Muscle of back (tissue), 11 donors: ENCODE data around the gene PCP2. TPM values are rescaled to one million over a fixed set of nuclear protein-coding genes. Genes with fewer than 3 reads are reported as not detected.

Experiments
- DNase-seq, 3 donors: peaks; one replicate each; pipeline versions ENCODE4 v3.0.0 to v3.0.0-alpha.2; 2013
- polyA plus RNA-seq, 10 donors: library from polyadenylated mRNA; unstranded; fragments of 120-200 nt; gene quantifications; one replicate each; pipeline ENCODE4 v1.2.1, GENCODE V29; 2013; ENCODE audit not compliant: insufficient read length in 10 of 10

PCP2 gene
- polyA plus RNA-seq, 10 donors: 0.26 TPM; not detected in 9

DNA sequence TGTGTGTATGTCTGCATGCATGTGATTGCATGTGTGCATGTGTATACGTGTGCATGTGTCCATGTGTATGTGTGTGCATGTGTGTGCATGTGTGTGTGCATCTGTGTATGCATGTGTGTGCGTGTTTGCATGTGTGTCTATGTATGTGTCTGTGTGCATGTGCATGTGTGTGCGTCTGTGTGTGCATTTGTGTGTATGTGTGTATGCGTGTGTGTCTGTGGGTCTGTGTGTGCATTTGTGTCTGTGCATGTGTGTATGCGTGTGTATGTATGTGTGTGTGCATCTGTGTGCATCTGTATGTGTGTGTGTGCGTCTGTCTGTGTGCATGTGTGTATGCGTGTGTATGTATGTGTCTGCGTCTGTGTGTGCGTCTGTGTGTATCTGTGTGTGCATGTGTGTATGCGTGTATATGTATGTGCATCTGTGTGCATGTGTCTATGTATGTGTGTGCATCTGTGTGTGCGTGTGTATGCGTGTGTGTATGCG is 6.4 kb upstream of the PCP2 start:
- DNase-seq: no peak

DNA sequence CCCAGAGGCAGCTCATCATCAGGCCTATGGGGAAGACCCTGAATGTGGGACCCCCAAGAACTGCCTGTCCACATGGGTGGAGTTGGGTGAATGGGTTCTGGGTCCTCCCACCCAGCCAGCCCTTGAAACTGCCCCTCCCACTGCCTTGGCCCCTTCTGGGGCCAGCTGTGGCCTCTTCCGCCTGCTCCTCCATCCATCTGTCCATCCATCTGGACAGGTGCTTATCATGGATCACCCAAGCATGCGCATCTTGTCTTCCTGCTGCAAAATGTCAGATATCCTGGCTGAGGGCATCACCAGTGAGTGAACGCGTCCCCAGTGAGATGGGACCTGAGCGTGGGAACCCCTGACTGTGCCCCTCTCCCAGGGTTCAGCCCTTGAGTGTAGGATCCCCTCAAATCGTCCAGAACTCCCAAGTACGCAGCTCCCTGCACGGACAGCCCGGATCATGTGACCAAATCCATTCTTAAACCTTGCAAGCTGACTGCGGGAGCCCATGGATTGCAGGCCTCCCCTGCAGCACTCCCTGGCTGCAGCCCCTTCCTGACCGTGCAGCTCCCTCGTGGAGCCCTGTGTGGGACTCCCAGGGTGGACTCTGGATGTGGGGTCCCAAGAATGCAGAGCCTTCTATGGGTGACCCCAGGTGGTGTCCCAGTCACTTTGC is 5.4 kb upstream of the PCP2 start:
- DNase-seq: no peak

DNA sequence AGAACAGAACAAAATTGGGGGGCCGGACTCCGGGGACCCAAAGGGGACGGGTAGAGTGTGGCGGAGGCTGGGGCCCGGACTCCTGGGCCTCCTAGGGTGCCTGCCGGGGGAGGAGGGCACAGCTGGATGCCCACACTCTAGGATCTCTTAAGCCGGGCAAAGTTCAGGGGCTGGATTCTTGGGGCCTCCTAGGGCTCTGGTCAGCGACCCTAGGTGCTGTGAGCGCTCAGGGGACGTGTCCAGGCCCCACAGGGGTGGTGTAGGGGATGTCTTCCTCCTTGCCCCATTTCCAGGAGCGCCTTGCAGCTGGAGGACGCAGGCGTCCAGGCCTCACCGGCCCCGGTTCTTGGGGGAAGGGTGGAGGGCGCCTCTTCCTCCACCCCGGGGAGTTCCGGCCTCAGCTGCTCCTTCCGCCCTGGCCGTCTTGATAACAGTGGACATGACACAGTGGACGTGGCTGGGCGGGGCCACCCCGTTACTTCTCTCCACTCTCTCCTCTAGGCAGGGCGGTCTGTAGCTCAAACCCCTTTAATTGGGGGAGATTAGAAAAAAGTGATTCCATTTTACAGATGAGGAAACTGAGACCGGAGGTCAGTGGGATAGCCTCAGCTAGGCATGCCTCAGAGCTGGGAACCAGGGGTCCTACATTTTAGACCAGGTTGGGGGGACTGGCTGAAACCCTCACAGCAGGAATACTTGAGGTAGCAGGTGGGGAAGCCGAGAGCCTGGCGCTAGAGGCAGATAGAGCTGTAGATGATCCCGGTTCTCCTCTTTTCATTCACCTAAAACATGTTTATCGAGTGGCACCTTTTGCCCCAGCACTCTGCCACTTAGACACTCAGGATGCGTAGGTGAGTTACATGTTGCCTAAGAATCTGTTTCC is 4.1 kb upstream of the PCP2 start:
- peak in 1 of 3 donors; percentile 36 for DNase-seq

DNA sequence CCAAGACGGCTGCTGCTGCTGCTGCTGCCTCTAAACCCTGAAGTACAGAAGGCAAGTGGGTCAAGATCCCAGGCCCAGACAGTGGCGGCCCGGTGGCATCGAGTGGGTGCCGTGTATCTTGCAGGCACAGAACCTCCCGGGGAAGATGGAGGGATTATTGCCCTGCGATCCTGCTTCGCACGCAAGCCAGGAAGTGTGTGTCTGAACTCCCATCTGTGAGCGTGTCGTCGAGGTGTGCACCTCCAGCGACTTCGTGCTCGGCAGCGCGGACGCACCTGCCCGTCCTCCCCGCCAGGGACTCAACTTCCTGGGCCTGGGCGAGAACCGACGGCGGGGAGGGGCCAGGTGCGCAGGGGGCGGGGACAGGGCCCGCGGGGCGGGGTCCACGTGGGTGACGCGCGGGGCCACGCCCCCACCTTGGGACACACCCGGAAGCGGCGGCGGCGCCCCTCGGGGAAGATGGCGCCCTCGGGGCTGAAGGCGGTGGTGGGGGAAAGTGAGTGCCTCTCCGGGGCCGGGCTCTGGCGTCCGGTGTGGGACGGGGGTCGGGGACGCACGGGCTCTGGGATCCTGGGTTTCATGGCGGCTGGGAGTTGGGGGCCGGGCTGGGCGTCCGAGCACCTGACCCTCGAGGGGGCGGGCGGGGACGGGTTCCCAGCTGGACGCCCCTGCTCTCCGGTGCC is 3.3 kb upstream of the PCP2 start, which contains the start of gene STXBP2:
STXBP2 (plus strand) TSS at position 420 of the 683 bp plus-strand sequence; CDS start at position 460, 40 bp downstream.
- DNase-seq: peak in 1 of 3 donors; percentile 37

DNA sequence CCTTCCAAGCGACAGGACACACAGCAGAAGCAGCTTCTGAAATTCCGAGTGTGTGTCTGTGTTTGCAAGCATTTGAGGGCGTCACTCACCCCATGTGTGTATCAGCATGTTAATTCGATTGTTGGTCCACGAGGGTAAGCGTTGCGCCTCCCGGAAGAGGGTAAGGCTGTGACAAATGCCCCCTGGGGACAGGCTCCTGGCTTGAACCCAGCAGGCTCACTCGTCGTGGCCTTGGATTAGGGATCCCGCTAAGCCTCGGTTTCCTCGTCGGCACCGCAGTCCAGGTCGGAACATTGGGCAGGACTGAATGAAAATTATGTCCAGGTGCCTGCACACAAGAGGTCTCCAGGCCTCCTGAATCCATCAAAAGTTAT is 2.8 kb upstream of the PCP2 start:
- no peak for DNase-seq

DNA sequence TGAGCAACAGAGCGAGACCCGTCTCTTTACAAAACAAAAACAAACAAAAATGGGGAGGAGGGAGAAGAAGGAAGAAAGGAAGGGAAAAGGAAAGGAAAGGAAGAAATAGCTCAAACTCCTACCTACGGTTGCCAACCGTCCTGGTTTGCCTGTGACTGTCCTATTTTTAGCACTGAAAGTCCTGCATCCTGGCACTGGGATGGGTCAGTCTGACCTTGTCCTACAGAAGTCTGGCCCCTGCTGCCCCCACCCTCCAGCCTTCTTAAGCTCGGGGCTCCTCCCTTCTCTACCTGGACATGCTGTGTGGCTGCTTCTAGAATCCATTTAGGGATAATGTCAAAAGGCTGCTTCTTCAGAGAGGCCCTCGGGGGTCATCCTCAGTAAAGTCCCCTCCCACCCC is 2.2 kb upstream of the PCP2 start:
- DNase-seq: no peak

DNA sequence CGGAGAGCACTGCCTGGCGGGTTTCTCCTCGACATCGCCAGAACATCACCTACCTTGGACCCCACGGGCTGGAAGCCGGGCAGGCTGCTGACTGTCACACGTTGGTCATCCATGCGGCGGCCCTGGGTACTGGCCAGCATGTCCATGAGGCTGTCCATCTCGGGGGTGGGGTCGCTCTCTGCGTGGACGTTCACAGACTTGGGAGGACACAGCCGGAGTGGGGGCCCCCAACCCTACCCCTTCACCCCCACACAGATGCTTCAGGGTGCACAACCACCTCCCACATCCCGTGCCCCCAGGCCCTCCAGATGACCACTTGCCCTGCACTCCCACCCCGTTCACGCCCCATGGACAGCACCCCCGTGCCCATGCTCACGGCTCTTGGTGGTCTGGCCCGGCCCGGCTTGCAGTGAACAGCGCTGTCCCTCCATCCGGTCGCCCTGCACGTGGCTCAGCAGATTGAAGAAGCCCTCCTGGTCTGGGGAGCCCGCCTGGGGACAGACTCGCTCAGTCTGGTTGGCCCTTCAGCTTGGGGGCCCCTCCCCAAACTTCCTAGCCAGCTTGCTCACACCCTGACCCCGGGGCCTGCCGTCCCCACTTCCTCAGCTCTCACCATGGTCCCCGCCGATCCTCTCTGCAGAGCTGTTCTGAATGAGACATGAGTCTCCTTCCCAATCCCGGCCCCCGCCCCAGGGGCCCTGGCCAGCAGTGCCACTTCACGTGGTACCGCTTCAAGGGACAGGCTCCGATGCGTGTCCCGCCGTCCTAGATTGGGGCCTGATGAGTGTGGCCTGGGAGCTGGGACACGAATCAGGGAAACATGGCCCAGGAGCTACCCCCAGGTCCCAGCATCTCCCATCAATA is 947 bp downstream of the PCP2 start:
- DNase-seq: no peak

DNA sequence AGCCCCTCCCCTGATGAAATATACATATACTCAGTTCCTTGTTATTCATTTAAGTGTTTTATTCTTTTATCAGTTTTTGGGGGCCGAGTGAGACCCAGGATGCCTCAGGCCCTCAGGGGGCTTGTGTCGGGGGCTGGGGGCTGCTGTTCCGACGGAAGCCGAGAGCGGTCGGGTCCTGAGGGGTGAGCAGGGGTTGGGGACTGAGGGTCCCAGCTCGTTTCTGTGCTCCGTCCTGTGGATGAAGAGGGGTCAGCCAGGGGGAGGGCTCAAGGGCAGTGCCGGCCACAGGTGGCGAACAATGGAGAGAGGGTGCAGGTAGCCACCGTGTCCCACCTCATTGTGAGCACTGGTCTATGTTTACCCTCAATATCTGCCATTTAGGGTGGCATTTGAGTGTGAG is 1.9 kb downstream of the PCP2 start:
- no peak for DNase-seq

DNA sequence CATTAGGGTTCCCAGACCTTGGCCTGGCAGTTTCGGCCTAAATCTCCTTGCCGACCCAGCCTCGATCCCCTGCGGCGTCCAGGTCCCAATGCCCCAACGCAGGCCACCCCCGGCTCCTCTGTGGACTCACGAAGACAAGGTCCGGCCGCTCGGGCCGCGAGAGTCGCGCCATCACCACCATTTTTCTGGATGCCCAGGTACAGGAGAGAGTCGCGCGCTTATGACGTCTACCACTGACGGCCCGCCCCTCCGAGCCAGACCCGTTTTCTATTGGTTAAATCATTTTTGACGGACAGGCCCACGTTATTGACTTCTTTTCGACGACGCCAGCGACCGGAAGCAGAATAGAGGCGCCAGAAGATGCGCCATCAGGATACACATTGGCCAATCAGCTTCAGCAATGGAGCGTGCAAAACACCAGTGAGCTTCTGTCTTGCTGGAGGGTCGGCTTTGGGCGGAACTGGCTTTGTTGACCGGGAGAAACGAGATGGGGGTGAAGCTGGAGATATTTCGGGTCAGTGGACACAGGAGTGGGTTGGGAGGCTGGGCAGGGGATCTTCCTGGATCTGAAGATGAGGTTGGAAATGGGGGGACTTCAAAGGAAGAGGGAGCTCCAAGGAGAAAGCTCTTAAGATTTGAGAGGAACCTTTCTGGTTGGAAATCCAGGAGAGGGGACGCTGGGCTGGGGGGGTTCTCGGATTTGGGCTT is 4.0 kb downstream of the PCP2 start, which contains the start of the genes PET100 and XAB2:
PET100 (plus strand) TSS at position 447 of the 708 bp plus-strand sequence; CDS start at position 488, 41 bp downstream.
XAB2 (minus strand) TSS at position 199 of the 708 bp plus-strand sequence; CDS start at position 181, 18 bp downstream.
- DNase-seq: peak; percentile 99

DNA sequence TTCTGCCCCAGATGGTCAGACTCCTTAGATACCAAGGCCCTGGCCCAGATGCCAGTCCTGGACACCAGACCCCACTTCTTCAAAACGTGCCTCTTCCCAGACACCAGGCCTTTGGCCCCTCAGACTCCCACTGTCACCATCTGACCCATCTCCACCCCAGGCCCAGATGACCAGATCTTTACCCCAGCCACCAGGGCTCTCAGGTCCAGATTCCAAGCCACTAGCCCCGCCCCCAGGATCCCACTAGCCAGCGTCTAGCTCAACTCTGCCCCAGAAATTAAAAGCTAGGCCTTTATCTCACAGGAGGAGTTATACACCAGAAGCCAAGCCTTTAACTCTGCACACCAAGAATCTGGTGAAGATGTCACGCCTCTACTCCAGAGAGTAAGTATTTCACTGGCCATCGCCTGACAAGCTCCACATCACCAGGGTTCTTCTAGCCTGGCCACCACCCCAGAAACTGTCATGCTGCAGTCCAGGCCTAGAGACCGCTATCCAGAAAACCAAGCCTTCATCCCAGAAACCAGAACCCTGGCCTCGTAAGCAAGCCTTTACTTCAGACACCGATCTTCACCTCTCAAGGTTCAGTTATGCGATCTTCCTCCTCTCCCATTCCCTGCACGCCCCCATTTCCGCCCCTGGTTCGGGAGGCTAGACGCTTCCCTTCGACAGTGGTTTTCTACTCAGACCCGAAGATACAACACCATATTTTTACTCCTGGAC is 4.8 kb downstream of the PCP2 start:
- no peak for DNase-seq

DNA sequence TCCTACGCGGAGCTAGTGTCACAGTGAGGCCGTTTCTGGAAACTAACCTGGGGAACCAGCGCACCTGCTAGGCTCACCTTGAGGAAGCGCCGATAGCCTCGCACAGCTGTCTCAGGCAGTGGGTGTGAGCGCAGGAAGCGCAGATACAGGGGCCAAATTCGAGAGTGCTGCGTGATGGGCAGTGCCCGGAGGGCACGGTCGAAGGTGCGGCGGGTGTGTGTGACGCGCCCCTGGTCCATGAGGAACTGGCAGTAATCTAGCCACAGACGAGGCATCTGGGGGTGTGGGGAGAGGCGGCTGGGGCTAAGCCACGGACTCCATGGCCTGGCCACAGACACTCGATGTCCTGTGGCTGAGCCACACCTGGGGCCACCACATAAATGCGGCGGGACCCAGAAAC is 6.4 kb downstream of the PCP2 start:
- DNase-seq: no peak

DNA sequence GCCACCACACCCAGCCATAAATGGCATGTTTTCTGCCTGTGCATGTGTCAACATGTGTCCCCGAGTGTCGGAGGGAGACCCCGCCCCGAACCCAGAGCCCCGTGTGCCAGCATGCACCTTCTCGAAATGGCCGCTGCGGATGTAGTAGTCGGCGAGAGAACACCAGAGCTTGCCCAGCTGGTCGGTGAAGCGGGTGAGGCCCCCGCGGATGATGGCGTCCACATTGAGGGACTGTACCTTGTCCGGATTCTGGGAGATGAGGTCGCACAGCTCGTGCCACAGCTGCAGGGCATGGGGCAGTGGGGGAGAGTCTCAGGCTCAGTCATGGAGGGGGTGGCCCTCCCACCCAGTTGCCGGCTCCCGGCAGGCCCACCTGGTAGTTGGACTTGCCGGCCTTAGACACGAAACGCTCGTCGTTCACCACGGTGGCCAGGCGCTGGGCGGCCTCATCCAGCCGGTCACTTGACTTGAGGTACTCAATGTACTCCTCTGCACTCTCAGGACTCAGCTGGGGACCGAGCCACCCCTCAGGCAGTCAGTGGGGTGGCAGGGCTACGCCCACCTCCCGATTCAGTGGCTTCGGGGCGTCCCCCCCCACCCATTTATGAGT is 7.7 kb downstream of the PCP2 start:
- no peak for DNase-seq

DNA sequence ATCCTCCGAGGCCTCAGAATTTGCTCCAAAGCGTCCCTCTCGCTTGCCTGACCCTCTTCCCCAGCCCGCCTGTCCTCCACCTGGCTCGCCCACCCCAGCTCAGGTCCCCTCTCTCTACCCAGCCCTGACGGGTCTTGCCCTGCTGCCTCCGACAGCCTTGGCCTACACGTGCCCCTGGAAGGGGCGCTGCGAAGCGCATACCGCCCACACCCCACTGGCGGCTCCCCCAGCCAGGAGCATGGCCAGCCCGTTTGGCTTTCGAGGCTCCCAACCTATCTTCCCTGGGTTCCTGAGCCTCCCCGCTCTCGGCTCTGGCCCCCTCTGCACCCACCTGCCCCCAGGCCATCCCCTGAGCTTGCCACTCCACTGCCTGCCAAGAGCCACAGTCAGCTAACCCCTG is 8.7 kb downstream of the PCP2 start:
- no peak for DNase-seq

DNA sequence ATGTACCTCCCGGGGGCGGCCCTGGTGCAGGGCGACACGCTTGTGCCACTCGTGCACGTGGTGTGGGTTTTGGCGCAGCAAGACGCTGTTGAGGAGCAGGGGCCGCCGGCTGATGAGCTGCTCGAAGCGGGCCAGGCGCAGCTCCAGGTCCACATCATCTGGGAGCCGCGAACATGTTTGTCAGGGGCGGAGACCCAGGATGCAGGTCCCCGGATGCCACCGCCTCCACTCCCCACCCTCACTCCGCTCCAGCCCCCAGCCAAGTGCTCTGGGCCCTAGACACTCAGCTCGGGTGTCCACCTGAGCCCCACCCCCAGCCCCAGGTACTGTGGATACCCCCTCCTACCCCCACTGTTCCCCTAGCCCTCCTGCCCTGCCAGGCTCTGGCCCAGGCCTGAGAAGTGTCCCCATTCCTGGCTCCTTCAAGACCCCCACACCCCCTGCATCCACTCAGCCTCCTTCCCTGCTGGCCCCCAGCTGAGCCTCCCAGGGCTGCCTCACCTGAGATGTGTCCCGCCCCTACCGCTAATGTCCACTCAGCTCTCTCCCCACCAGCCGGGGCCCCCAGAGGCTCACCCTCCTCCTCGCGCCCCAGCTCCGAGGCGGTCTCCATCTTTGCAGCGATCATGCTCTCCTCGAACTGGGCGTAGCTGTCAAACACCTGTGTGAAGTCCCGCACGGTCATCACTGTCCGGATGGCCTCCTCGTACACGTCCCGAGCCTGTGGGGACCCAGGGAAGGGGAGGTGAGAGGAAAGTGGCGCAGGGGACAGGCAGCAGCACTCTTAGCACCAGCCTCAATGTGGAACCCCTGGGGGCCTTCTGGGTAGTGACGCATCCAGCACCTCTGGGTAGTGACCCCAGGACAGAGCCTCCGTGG is 9.6 kb downstream of the PCP2 start:
- no peak for DNase-seq

DNA sequence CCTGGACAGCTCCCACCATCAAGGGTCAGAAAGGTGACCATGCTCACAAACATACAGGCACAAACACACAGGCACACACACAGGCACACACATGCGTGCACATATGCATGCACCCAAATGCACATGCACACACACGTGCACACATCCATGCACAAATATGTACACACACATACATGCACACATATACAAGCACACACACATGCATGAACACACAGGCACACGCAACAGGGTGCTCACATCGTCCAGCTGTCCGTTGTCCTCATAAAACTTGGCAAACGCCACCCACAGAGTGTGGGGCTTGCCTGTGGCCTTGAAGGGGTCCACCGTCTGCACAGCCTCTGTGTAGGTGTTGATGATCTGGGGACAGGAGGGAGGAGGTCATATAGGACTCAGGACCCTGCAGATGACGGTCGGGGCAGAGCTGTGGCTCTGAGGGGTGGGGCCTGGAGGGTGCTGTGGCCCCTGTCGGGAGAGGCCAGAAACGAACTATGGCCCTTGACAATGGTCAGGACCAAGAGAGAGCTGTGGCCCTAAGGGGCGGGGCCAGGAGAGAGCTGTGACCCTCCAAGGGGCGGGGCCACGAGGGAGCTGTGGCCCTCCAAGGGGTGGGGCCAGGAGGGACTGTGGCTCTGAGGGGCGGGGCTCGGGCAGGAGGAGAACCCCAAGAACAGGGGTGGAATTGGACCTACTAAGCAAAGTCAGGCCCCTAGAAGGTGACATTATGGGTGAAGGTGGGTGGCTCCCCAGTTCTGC is 10.4 kb downstream of the PCP2 start:
- DNase-seq: no peak

DNA sequence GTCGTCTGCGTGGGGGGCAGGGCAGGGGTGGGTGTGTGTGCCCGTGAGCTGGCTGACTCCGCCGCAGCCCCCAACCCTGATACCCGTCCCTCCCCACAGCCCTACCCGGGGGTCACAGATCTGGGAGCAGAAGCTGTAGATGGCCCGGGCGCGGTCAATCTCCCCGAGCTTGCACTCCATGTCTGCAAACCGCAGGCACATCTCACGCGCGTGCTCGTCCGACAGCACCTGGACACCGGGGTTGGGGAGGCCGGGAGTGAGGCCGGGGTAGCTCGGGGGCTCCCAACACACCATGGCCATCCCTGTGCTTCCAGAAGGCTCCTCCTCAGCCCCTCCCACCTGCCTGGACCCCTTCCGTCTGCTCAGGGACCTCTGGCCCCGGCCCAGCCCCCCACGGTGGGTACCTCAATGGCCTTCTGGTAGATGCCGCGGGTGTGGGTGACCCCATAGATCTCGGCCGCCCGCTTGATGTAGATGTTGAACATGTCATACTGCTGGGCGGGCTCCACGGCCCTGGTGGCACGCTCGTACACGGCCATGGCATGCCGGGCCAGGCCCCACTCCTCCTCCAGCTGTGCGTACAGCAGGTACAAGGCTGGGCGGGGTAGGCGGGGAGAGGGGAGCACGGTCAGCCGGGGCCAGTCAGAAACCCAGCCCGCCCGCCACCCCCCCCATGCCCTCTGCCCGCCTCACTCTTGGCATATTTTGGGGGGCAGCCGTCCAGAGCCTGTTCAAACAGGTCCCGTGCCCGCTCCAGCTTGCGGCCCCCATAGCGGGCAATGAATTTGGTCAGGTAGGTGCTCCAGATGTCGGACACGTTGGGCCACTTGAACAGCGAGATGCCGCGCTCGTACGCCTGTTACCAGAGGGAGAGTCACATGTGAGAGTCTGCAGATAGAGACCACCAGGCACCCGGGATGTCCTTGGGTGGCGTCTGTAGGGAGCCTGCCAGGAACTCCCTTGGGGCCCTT is 12.8 kb downstream of the PCP2 start:
- DNase-seq: no peak
